A549 treated with AZD9567 at 1 μM for 4 hours (cell line): Measurements from ENCODE around the gene ZRANB2. TPM values are rescaled to one million over a fixed set of nuclear protein-coding genes. Genes with fewer than 3 reads are reported as not detected.

Source experiments
- total RNA-seq: library from RNA; stranded (reverse); fragments of 200-300 nt; extraction: Qiagen RNA extraction; gene quantifications from 5 replicates; pipeline ENCODE4 v1.2.3, GENCODE V29; 2022; ENCODE audit not compliant: insufficient read depth

Gene ZRANB2, protein sequence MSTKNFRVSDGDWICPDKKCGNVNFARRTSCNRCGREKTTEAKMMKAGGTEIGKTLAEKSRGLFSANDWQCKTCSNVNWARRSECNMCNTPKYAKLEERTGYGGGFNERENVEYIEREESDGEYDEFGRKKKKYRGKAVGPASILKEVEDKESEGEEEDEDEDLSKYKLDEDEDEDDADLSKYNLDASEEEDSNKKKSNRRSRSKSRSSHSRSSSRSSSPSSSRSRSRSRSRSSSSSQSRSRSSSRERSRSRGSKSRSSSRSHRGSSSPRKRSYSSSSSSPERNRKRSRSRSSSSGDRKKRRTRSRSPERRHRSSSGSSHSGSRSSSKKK
- total RNA-seq: 19.1 to 33.4 TPM (median 24.4 TPM) in 5 replicates

DNA sequence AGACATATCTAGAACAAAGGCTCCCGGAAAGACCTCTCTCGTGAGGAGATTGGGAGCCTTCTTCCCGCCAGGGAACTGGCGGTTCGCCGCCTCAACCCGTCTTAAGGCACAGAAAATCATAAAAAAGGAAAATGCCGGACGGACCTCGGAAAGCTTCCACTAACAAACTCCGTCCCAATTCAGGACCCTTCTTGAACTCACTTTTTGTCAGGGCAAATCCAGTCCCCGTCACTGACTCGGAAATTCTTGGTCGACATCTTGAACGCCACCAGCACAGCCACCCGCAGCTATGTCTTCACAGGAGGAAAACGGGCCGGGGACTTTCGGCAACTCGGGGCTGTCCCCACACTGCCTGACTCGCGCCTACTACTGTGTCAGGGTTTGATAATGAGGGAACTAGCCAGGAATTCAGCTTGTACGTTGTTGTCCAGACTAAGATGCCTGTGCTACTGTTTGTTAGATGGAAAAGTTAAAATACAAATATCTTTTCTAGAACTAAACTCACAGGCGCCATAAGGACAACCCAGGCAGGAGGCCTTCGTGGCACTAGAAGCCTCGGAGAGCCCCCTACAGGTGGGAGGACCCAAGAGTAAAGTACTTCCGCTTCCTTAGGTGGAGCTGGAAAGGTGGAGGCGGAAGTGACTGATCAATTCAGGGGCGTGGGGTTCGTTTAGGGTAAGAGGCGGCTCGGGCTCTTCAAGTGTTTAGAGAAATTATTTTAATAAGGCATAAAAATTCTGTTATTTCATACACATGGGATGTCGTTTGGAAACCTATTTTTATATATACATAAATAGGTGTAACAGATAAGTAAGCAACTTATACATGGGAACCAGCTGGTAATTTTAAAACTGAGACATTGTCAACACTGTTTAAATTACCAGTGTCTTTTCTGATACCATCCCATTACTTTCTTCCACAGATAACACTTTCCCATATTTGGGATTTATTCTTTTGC, at the start of gene ZRANB2:
TSS of gene ZRANB2 (minus strand) at position 297 of the 958 bp plus-strand sequence. CDS start at position 257, 40 bp downstream.

DNA sequence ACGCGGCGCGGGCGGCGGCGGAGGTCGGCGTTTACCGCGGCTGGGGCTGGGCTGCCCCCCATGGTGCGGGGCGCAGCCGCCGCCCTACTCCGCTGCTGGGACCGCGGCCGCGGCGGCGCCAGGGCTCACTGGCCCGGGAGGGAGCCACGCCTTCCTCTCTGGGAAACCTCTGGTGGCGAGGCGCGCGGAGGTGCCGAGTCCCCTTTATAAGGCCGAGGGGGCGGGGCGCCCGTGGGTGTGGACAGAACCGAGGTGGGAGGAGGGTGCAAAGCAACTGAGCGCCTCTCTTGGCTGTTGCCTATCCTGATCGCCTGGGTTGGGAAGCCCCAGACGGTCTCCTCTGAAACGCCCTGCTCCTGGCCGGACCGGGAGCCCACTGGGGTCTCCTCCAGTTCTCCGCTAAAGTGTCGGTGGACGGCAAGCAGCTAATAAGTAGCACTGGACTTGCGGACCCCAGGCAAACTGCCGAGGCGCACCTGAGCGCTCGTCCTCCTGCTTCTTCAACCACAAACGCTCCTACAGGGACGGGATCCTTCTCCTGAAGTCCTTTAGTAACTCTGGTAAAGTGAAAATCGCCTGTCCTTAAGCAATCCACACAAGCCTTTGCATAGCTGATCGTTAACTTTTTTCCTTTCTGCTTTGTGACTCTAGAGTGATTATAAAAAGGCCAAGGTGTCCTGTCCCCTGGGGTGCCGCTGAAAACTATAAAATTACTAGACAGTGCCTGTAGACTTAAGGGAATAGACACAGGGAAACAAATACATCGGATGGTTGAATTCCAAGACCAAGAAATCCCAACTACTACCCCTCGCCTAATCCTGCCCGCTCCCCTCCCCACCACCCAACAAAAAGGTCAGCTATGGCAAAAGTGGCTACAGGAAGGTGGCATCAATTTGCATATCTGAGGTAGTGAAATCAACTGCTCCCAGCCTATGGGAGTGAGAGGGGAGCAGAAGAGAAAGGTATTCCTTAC, 32.9 kb downstream of the ZRANB2 start, which contains the start of gene PTGER3:
TSS of gene PTGER3 (minus strand) at position 182 of the 973 bp plus-strand sequence. CDS start 239 bp downstream, outside the sequence.

Other genes starting within 250 kb of the ZRANB2 start
- gene PTGER3, start 33.2 kb downstream of the ZRANB2 start, total RNA-seq: 0.01 TPM in 1 of 5 replicates, not detected in the others